DOHH2 (cell line): ENCODE data around the gene PREX1.

Source experiments
- H3F3A ChIP-seq: fragments of 200-600 bp; sonication (generic), shearing (Covaris generic); 2 replicates; pipeline ENCODE4 v1.6.0; 2016; ENCODE audit warnings: antibody characterized with exemption, mild to moderate bottlenecking; ENCODE audit not compliant: control insufficient read depth, insufficient read depth
- H3K27ac ChIP-seq: fragments of 200-600 bp; sonication (generic); 2 replicates; pipeline ENCODE4 v1.5.1; 2014; ENCODE audit warnings: low read depth, mild to moderate bottlenecking, low read length, moderate library complexity
- H3K27me3 ChIP-seq: fragments of 200-600 bp; sonication (generic); 2 replicates; pipeline ENCODE4 v1.6.1; 2014; ENCODE audit warnings: mild to moderate bottlenecking, low read length, mixed read lengths; ENCODE audit not compliant: control insufficient read depth
- H3K36me3 ChIP-seq: fragments of 200-600 bp; sonication (generic); 2 replicates; pipeline ENCODE4 v1.6.1; 2014; ENCODE audit warnings: mild to moderate bottlenecking, low read length, moderate library complexity, mixed read lengths; ENCODE audit not compliant: control insufficient read depth
- H3K4me1 ChIP-seq: fragments of 200-600 bp; sonication (generic); 2 replicates; pipeline ENCODE4 v1.6.1; 2014; ENCODE audit warnings: mild to moderate bottlenecking, low read length, mixed read lengths; ENCODE audit not compliant: control insufficient read depth
- H3K4me2 ChIP-seq: fragments of 200-600 bp; sonication (generic); 2 replicates; pipeline ENCODE4 v1.6.0; 2014; ENCODE audit warnings: mild to moderate bottlenecking, low read length, moderate library complexity
- H3K4me3 ChIP-seq: fragments of 200-600 bp; sonication (generic); 2 replicates; pipeline ENCODE4 v1.5.1; 2014; ENCODE audit warnings: mild to moderate bottlenecking, low read length, mixed read lengths
- H3K79me2 ChIP-seq: fragments of 200-600 bp; sonication (generic); 2 replicates; pipeline ENCODE4 v1.6.1; 2014; ENCODE audit warnings: mild to moderate bottlenecking, low read length, mixed read lengths; ENCODE audit not compliant: control insufficient read depth
- H3K9me2 ChIP-seq: fragments of 200-600 bp; sonication (generic); replicated peaks from 2 replicates; pipeline ENCODE4 v1.6.1; 2014; ENCODE audit warnings: mild to moderate bottlenecking, low read length, mixed read lengths; ENCODE audit not compliant: control insufficient read depth
- H3K9me3 ChIP-seq: fragments of 200-600 bp; sonication (generic); 2 replicates; pipeline ENCODE4 v1.6.1; 2014; ENCODE audit warnings: antibody characterized with exemption, low read length, mixed read lengths; ENCODE audit not compliant: control insufficient read depth, insufficient read depth
- H4K20me1 ChIP-seq: fragments of 200-600 bp; sonication (generic); 2 replicates; pipeline ENCODE4 v1.6.0; 2014; ENCODE audit warnings: low read depth, mild to moderate bottlenecking, antibody characterized with exemption, low read length, moderate library complexity; ENCODE audit not compliant: control insufficient read depth, insufficient read depth
- EZH2phosphoT487 ChIP-seq: fragments of 200-600 bp; sonication (generic); IDR thresholded peaks from 2 replicates; pipeline ENCODE4 v1.6.1; 2017; ENCODE audit warnings: borderline replicate concordance, mild to moderate bottlenecking, antibody characterized with exemption, low read length, moderate library complexity, mixed read lengths
- TF ChIP-seq, protein P1 (sequence below): fragments of 200-600 bp; sonication (generic); IDR thresholded peaks from one replicate; pipeline ENCODE4 v1.5.1; 2014; ENCODE audit warnings: antibody characterized with exemption, mild to moderate bottlenecking, low read depth, low read length; ENCODE audit not compliant: poor library complexity, severe bottlenecking

Gene PREX1

DNA sequence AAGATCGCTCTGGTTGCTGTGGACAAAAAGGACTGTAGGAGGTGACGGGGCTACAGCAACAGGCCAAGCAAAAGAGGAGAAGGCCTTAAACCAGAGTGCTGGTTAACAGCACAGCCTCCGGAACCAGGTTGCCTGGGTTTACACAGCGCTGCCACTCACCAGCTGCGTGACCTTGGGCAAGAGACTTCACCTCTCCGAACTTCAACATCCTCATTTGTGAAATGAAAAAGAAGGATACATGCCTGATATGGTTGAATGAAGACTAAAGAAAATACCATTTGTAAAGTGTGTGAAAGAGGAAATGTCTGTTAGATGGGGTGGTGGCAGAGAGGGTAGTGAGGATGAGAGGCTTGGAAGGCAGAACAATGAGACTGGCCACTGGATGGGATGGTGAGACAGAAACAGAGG is 44.9 kb downstream of the PREX1 start:
- Histone ChIP-seq H3K4me2 (no peak overlapping the region), H3K27ac (no peak overlapping the region), H3K36me3 (no peaks in the 10 kb centered on the region), H4K20me1 (no peaks in the 10 kb centered on the region), H3K4me3 (no peak overlapping the region), H3K27me3 (no peaks in the 10 kb centered on the region), H3F3A (peaks cover 6% of the 10 kb centered on the region; the same call in 1 of the 2 replicates), H3K9me3 (0 out of 2 replicates have a peak, but pooled peaks cover 5% of the 10 kb centered on the region), H3K79me2 (no peaks in the 10 kb centered on the region), H3K4me1 (peaks cover 56% of the 10 kb centered on the region), H3K9me2 (no peaks in the 10 kb centered on the region)
- no peak for TF ChIP-seq EZH2phosphoT487
- TF ChIP-seq, protein P1, sequence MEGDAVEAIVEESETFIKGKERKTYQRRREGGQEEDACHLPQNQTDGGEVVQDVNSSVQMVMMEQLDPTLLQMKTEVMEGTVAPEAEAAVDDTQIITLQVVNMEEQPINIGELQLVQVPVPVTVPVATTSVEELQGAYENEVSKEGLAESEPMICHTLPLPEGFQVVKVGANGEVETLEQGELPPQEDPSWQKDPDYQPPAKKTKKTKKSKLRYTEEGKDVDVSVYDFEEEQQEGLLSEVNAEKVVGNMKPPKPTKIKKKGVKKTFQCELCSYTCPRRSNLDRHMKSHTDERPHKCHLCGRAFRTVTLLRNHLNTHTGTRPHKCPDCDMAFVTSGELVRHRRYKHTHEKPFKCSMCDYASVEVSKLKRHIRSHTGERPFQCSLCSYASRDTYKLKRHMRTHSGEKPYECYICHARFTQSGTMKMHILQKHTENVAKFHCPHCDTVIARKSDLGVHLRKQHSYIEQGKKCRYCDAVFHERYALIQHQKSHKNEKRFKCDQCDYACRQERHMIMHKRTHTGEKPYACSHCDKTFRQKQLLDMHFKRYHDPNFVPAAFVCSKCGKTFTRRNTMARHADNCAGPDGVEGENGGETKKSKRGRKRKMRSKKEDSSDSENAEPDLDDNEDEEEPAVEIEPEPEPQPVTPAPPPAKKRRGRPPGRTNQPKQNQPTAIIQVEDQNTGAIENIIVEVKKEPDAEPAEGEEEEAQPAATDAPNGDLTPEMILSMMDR: no peak

DNA sequence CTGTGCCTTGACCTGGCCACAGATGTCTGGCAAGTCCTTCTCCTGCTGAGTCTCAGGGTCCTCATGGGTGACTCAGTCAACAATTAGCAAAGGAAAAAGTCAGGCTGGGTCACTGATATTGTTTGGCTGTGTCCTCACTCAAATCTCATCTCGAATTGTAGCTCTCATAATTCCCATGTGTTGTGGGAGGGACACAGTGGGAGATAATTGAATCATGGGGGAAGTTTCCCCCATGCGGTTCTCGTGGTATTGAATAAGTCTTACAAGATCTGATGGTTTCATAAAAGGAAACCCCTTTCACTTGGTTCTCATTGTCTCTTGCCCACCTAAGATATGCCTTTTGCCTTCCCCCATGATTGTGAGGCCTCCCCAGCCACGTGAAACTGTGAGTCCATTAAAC is 45.7 kb downstream of the PREX1 start:
- H4K20me1 ChIP-seq: no peaks in the 10 kb centered on the region
- H3K36me3 ChIP-seq: no peaks in the 10 kb centered on the region

DNA sequence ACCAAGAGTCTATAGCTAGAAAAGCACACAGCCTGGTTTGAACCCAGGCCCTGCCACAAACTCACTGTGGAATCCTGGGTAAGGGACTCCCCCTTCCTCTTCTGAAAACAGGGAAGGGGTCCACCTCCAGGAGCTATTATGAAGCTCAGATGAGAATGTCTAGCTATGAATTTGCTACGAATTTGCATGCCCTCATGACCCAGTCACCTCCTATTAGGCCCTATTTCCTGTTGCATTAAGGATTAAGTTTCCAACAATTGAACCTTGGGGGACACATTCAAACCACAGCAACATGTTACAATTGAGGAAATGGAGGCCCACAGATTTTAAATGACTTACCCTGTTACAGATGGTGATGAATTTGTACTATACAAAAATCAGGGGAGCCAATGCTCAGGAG is 46.2 kb downstream of the PREX1 start:
- TF ChIP-seq, protein P1: no peak
- no peak for TF ChIP-seq EZH2phosphoT487
- Histone ChIP-seq H3K9me3 (0 out of 2 replicates have a peak, but pooled peaks cover 5% of the 10 kb centered on the region), H3F3A (0 out of 2 replicates have a peak, but pooled peaks cover 3% of the 10 kb centered on the region), H3K4me3 (peak overlapping the region; percentile 37), H3K79me2 (no peaks in the 10 kb centered on the region), H3K27me3 (no peaks in the 10 kb centered on the region), H3K36me3 (no peaks in the 10 kb centered on the region), H4K20me1 (no peaks in the 10 kb centered on the region), H3K9me2 (no peaks in the 10 kb centered on the region), H3K4me1 (peaks cover 45% of the 10 kb centered on the region), H3K27ac (no peak overlapping the region), H3K4me2 (peak overlapping the region; percentile 51)

More for the DNA sequence above, 45.7 kb downstream of the PREX1 start:
- H3F3A ChIP-seq: 0 out of 2 replicates have a peak, but pooled peaks cover 3% of the 10 kb centered on the region
- no peak overlapping the region for H3K27ac ChIP-seq
- no peak for TF ChIP-seq EZH2phosphoT487
- TF ChIP-seq, protein P1: no peak
- H3K9me3 ChIP-seq: 0 out of 2 replicates have a peak, but pooled peaks cover 5% of the 10 kb centered on the region
- H3K4me3 ChIP-seq: peak overlapping the region; percentile 37
- H3K79me2 ChIP-seq: no peaks in the 10 kb centered on the region
- no peaks in the 10 kb centered on the region for H3K9me2 ChIP-seq
- H3K27me3 ChIP-seq: no peaks in the 10 kb centered on the region
- peaks cover 47% of the 10 kb centered on the region for H3K4me1 ChIP-seq
- peak overlapping the region; percentile 51 for H3K4me2 ChIP-seq
